GM18519 (cell line): ENCODE results near the gene ANKRD44.
"Not testable (repeated sequence)": the region's sequence is repeated elsewhere in the genome, so short reads cannot be mapped to it uniquely, and the experiment has no call there.

ENCODE experiments used
- ATAC-seq: cut with Tn5 transposase; IDR thresholded peaks from one replicate; pipeline ENCODE4 v1.9.1; 2021; ENCODE audit warnings: mild to moderate bottlenecking, moderate library complexity; ENCODE audit not compliant: unreplicated experiment, low FRiP score

ANKRD44 gene

GRCh38 chr2:197310271-197310985 is at the start of gene ANKRD44:
Gene ANKRD44 (minus strand): TSS chr2:197310780. CDS start chr2:197310604, 176 bp downstream.
- ATAC-seq: peak; percentile 55

GRCh38 chr2:197359859-197360258 is 49.3 kb upstream of the ANKRD44 start:
- ATAC-seq: no peak

- ATAC-seq: no peak
These were observed 48.4 kb upstream of the ANKRD44 start for GRCh38 chr2:197358931-197359330.

GRCh38 chr2:197357986-197358385 is 47.4 kb upstream of the ANKRD44 start:
- ATAC-seq: no peak

- no peak for ATAC-seq
These were observed 45.6 kb upstream of the ANKRD44 start for GRCh38 chr2:197356136-197356535.

- no peak for ATAC-seq
These were observed 43.6 kb upstream of the ANKRD44 start for GRCh38 chr2:197354169-197354558.

GRCh38 chr2:197353393-197354168 is 43.0 kb upstream of the ANKRD44 start:
- no peak for ATAC-seq

- ATAC-seq: no peak
These were observed 39.1 kb upstream of the ANKRD44 start for GRCh38 chr2:197349699-197350098.

- ATAC-seq: no peak
These were observed 38.3 kb upstream of the ANKRD44 start for GRCh38 chr2:197348721-197349360.

- no peak for ATAC-seq
These were observed 35.3 kb upstream of the ANKRD44 start for GRCh38 chr2:197345846-197346370.

- ATAC-seq: not testable (repeated sequence)
These were observed 33.4 kb upstream of the ANKRD44 start for GRCh38 chr2:197343968-197344367.

- ATAC-seq: no peak
These were observed 30.0 kb upstream of the ANKRD44 start for GRCh38 chr2:197340591-197340990.

GRCh38 chr2:197339496-197340220 is 29.1 kb upstream of the ANKRD44 start:
- ATAC-seq: no peak

GRCh38 chr2:197339016-197339415 is 28.4 kb upstream of the ANKRD44 start:
- no peak for ATAC-seq

- no peak for ATAC-seq
These were observed 22.1 kb upstream of the ANKRD44 start for GRCh38 chr2:197332641-197333040.

GRCh38 chr2:197328461-197328860 is 17.9 kb upstream of the ANKRD44 start:
- no peak for ATAC-seq

- ATAC-seq: no peak
These were observed 17.0 kb upstream of the ANKRD44 start for GRCh38 chr2:197327472-197328098.

GRCh38 chr2:197327073-197327471 is 16.5 kb upstream of the ANKRD44 start:
- ATAC-seq: no peak

GRCh38 chr2:197324801-197325200 is 14.2 kb upstream of the ANKRD44 start:
- no peak for ATAC-seq
